Measurements from ENCODE around the gene TAL2. TPM values are rescaled to one million over a fixed set of nuclear protein-coding genes. Genes with fewer than 3 reads are reported as not detected.
"Not testable (repeated sequence)": the region's sequence is repeated elsewhere in the genome, so short reads cannot be mapped to it uniquely, and the experiment has no call there.

Gene TAL2
- total RNA-seq, 4 donors from 2014 or later = not detected

GRCh38 chr9:105700668-105701067 lies 38.4 kb downstream of the TAL2 start:
- DNase-seq = no peak
- Histone ChIP-seq H3K36me3 (no peaks in the 10 kb centered on the region), H3K27me3 (no peaks in the 10 kb centered on the region), H3K4me3 (no peak overlapping the region), H3K4me1 (peaks cover 0 to 4% (median 0%) of the 10 kb centered on the region in 4 donors), H3K9me3 (no peaks in the 10 kb centered on the region), H3K27ac (no peak overlapping the region)
- TF ChIP-seq POLR2A (IDR thresholded peaks at IDR 0.05) = no peak
- TF ChIP-seq CTCF (IDR thresholded peaks at IDR 0.05) = no peak

- peak overlapping the region in 1 of 4 donors; percentile 0 for H3K27ac ChIP-seq
- H3K36me3 ChIP-seq = no peaks in the 10 kb centered on the region
- H3K27me3 ChIP-seq = no peaks in the 10 kb centered on the region
- H3K4me1 ChIP-seq = peaks cover 0 to 4% (median 0%) of the 10 kb centered on the region in 4 donors
- TF ChIP-seq POLR2A (IDR thresholded peaks at IDR 0.05) (no peak), CTCF (IDR thresholded peaks at IDR 0.05) (no peak)
- DNase-seq = no peak
- no peak overlapping the region for H3K4me3 ChIP-seq
- H3K9me3 ChIP-seq = no peaks in the 10 kb centered on the region
Measured at GRCh38 chr9:105701145-105701544, 38.9 kb downstream of the TAL2 start.

- TF ChIP-seq POLR2A (IDR thresholded peaks at IDR 0.05) (no peak), CTCF (IDR thresholded peaks at IDR 0.05) (no peak)
Measured at GRCh38 chr9:105702207-105702606, 40.0 kb downstream of the TAL2 start.

GRCh38 chr9:105703638-105704037 lies 41.4 kb downstream of the TAL2 start:
- H3K9me3 ChIP-seq, H3K4me3 ChIP-seq, H3K27me3 ChIP-seq, H3K4me1 ChIP-seq, H3K36me3 ChIP-seq, H3K27ac ChIP-seq, DNase-seq: not testable (repeated sequence)

More at GRCh38 chr9:105702207-105702606, 40.0 kb downstream of the TAL2 start:
- Histone ChIP-seq H3K27ac (no peak overlapping the region), H3K4me1 (peaks cover 0 to 4% (median 0%) of the 10 kb centered on the region in 4 donors), H3K36me3 (no peaks in the 10 kb centered on the region), H3K9me3 (no peaks in the 10 kb centered on the region), H3K4me3 (no peak overlapping the region), H3K27me3 (no peaks in the 10 kb centered on the region)
- DNase-seq = no peak

GRCh38 chr9:105706156-105706555 lies 43.9 kb downstream of the TAL2 start:
- TF ChIP-seq POLR2A (IDR thresholded peaks at IDR 0.05) = no peak
- TF ChIP-seq CTCF (IDR thresholded peaks at IDR 0.05) = no peak
- no peaks in the 10 kb centered on the region for H3K9me3 ChIP-seq
- peaks cover 0 to 4% (median 0%) of the 10 kb centered on the region in 4 donors for H3K4me1 ChIP-seq
- H3K4me3 ChIP-seq = no peak overlapping the region
- no peak for DNase-seq
- no peaks in the 10 kb centered on the region for H3K36me3 ChIP-seq
- H3K27ac ChIP-seq = no peak overlapping the region
- H3K27me3 ChIP-seq = no peaks in the 10 kb centered on the region

- no peak overlapping the region for H3K27ac ChIP-seq
- no peaks in the 10 kb centered on the region for H3K4me1 ChIP-seq
- no peak overlapping the region for H3K4me3 ChIP-seq
- H3K9me3 ChIP-seq = no peaks in the 10 kb centered on the region
- TF ChIP-seq CTCF (IDR thresholded peaks at IDR 0.05) (no peak), POLR2A (IDR thresholded peaks at IDR 0.05) (no peak)
- no peak for DNase-seq
- no peaks in the 10 kb centered on the region for H3K36me3 ChIP-seq
- H3K27me3 ChIP-seq = no peaks in the 10 kb centered on the region
Measured at GRCh38 chr9:105708405-105708804, 46.1 kb downstream of the TAL2 start.
